Naive B cell (primary cell): ENCODE measurements around the gene LAG3. TPM values are rescaled to one million over a fixed set of nuclear protein-coding genes. Genes with fewer than 3 reads are reported as not detected.

Experiments used
- ATAC-seq, 2 donors: fragments of 150-1000 bp; cut with Tn5 transposase; 2 replicates each; pipeline ENCODE4 v1.10.0; 2021; ENCODE audit warnings: low read depth in 2 of 2, mild to moderate bottlenecking in 2 of 2, moderate library complexity in 2 of 2
- DNase-seq: peaks from one replicate; pipeline ENCODE4 v3.0.0; 2022
- H3K27ac Mint-ChIP-seq, 6 donors: one replicate each; pipeline ENCODE4 v1.8.0; 2020 to 2022; ENCODE audit warnings: mild to moderate bottlenecking in 6 of 6, mixed read lengths in 6 of 6, moderate library complexity in 5 of 6, inconsistent platforms in 2 of 6
- H3K27me3 Mint-ChIP-seq, 3 donors: one replicate each; pipeline ENCODE4 v1.8.0; 2021 to 2022; ENCODE audit warnings: mixed read lengths in 3 of 3, mild to moderate bottlenecking in 1 of 3
- H3K36me3 Mint-ChIP-seq, 2 donors: one replicate each; pipeline ENCODE4 v1.8.0; 2020 to 2022; ENCODE audit warnings: mixed read lengths in 2 of 2, inconsistent platforms in 1 of 2, mild to moderate bottlenecking in 1 of 2
- H3K4me1 Mint-ChIP-seq, 3 donors: one replicate each; pipeline ENCODE4 v1.8.0; 2020 to 2022; ENCODE audit warnings: mixed read lengths in 3 of 3, inconsistent platforms in 1 of 3, mild to moderate bottlenecking in 1 of 3, moderate library complexity in 1 of 3
- H3K4me3 Mint-ChIP-seq, 8 donors: one replicate each; pipeline ENCODE4 v1.8.0; 2020 to 2022; ENCODE audit warnings: mild to moderate bottlenecking in 8 of 8, mixed read lengths in 8 of 8, moderate library complexity in 8 of 8, inconsistent platforms in 2 of 8
- H3K9me3 Mint-ChIP-seq, 7 donors: one replicate each; pipeline ENCODE4 v1.8.0; 2020 to 2022; ENCODE audit warnings: mixed read lengths in 7 of 7, mild to moderate bottlenecking in 5 of 7, inconsistent platforms in 2 of 7, moderate library complexity in 1 of 7
- polyA plus RNA-seq, 6 donors: library from polyadenylated mRNA; unstranded; fragments of 300-500 nt; fragmentation: Illumina TruSeq; gene quantifications; one replicate each; pipeline ENCODE4 v1.2.3, GENCODE V29; 2021; ENCODE audit warnings: low read depth in 6 of 6

The LAG3 gene
- polyA plus RNA-seq, 6 donors from 2014 or later, result 0.16 to 0.17 TPM; not detected in 4

DNA sequence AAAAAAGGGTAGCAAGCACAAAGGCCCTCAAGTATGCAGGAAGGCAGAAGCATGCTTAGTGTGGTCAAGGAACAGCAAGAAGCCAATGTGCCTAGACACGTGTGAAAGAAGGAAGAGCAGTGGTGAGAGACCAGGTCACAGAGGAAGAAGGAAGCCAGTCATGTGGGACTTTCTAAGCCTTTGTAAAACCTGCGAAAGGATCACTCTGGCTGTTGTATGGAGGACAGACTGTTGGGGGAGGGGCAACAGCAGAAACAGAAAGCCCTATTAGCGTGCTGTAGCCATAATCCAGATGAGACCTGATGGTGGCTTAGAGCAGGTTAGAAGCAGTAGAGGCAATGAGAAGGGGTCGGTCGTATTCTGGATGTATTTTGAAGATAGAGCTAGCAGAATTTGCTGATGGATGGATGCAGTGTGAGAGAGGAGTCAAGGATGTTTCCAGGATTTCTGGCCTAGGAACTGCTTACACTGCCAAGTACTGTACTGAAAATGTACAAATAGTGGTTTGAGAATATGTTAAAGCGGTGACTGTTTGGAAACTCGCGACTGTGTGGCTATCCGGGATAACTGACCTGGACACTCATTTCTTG, 13.7 kb upstream of the LAG3 start:
- DNase-seq, result no peak
- no peaks in the 10 kb centered on the region for H3K9me3 Mint-ChIP-seq
- H3K4me1 Mint-ChIP-seq, result peaks cover 4 to 19% (median 13%) of the 10 kb centered on the region in 3 donors
- H3K27ac Mint-ChIP-seq, result no peak overlapping the region
- H3K36me3 Mint-ChIP-seq, result no peaks in the 10 kb centered on the region
- ATAC-seq, result no peak
- H3K27me3 Mint-ChIP-seq, result peaks cover 9 to 15% (median 13%) of the 10 kb centered on the region in 3 donors
- H3K4me3 Mint-ChIP-seq, result no peak overlapping the region

DNA sequence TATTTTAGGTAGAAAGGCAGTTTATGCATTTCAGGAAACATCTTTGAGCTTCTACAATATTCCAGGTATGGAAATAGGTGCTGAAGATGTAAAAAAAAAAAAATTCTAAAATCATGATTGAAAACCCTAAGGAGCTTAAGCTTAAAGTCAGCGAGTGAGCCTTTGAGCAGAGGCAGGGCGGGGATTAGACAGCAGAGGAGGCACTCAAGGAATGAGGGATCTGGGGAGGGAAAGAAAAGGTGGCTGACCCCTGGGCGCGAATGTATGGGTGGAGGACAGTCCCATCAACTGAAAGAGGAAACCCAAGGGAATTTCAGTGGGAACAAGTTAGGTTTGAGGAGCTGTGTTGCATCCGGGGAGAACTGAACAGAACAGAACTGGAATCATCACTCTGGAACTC, 12.6 kb upstream of the LAG3 start:
- Mint-ChIP-seq H3K9me3 (peaks cover 0 to 2% (median 0%) of the 10 kb centered on the region in 7 donors), H3K27ac (no peak overlapping the region), H3K36me3 (no peaks in the 10 kb centered on the region), H3K27me3 (peaks cover 18 to 23% (median 22%) of the 10 kb centered on the region in 3 donors), H3K4me1 (peaks cover 9 to 24% (median 18%) of the 10 kb centered on the region in 3 donors), H3K4me3 (no peak overlapping the region)
- DNase-seq (no peak), ATAC-seq (no peak)

DNA sequence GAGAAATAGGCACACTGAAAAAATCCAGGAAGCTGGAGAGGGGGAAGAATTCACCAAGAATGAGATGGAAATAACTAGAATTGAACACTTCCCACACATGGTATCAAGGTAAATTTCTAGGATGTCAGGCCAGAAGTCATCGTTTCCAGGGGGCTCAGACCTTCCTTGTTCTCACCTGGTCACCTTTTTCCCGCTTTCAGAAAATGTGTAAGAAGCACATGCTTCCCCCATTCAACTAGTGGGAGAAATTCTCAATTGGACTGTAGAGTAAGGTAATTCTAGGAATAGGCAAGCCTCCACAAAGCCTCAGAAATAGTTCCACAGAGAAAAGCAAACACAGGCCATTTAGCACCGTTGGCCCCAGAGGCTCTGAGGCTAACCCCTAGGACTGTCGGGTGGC, 8.9 kb upstream of the LAG3 start:
- H3K4me1 Mint-ChIP-seq, result peaks cover 31 to 37% (median 34%) of the 10 kb centered on the region in 3 donors
- H3K27me3 Mint-ChIP-seq, result peaks cover 37 to 44% (median 41%) of the 10 kb centered on the region in 3 donors
- H3K4me3 Mint-ChIP-seq, result peak overlapping the region in 1 of 8 donors; percentile 42
- H3K9me3 Mint-ChIP-seq, result peaks cover 0 to 2% (median 0%) of the 10 kb centered on the region in 7 donors
- ATAC-seq, result no peak
- H3K27ac Mint-ChIP-seq, result no peak overlapping the region
- DNase-seq, result no peak
- H3K36me3 Mint-ChIP-seq, result no peaks in the 10 kb centered on the region

DNA sequence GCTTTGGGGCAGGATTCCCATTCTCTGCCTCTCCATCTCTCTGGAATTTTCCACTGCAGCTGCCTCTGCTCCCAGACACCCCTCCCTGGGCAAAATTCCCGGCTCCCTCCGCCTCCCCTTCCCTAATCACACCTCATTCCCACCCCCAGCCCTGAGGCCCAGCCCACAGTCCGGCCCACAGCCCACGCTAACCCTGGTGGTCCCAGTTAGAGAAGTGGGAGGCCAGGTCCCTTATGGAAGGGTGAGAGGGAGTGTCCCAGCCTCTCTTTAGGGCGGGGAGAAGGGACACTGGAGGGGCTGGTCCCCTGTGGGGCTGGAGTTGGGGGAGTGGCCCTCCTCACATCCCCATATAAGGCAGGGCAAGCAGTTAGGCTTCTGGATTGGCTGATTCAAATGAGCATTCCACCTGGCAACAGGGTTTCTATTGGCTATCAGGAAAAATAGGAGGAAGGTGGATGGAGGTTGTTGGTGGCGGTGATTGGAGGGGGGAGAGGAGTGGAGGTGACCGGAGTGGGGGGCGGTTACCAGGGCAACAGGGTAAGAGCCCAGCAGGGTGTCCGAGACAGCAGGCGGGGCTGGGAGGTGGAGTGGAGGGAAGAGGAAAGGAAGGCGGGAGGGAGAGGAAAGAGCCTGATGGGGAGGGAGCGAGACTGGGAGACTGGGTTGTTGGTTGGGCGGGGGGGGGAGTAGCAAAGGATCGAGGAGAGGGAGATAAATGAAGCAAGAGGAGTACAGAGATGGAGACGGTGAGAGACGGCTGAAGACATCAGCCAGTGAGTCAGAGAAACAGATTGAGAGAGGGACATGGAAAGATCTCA, 8.1 kb upstream of the LAG3 start:
- H3K27ac Mint-ChIP-seq, result peak overlapping the region in 4 of 6 donors; percentile 12 to 80 (median 36)
- H3K36me3 Mint-ChIP-seq, result no peaks in the 10 kb centered on the region
- ATAC-seq (peak; percentile 80 to 87), DNase-seq (peak; percentile 69)
- peaks cover 45 to 53% (median 49%) of the 10 kb centered on the region in 3 donors for H3K27me3 Mint-ChIP-seq
- peaks cover 0 to 2% (median 0%) of the 10 kb centered on the region in 7 donors for H3K9me3 Mint-ChIP-seq
- H3K4me1 Mint-ChIP-seq, result peaks cover 30 to 34% (median 31%) of the 10 kb centered on the region in 3 donors
- peak overlapping the region in 7 of 8 donors; percentile 10 to 84 (median 74) for H3K4me3 Mint-ChIP-seq

DNA sequence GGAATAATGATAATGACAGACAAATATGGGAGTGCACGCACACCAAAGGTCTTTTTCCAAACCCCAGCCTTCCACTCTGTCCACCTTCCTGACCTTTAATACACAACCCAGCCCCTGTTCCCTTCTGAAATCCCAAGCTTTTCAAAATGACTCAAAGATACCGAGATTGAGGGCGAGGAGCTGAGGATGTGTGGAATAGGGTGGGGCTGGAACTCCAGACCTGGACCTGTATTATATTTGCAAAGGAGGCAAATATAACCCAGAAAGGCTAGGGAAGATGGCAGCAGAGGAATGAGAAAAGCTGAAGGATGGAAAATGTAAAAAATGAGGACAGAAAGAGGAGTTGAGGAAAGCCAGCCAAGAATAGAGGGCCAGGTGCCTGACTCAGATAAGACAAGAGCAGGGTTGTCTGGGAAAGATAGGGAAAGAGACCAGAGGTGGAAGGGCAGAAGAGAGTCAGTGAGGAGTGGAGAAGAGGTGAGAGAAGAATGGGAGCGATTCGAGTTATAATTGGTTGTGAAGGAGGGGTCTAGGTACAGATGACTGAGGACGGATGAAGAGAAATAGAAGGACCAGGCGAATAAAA, 7.2 kb upstream of the LAG3 start:
- no peak for DNase-seq
- no peak for ATAC-seq
- Mint-ChIP-seq H3K36me3 (no peaks in the 10 kb centered on the region), H3K27ac (no peak overlapping the region), H3K9me3 (peaks cover 0 to 2% (median 0%) of the 10 kb centered on the region in 7 donors), H3K4me3 (peak overlapping the region; percentile 60 to 90 (median 78)), H3K27me3 (peaks cover 49 to 55% (median 54%) of the 10 kb centered on the region in 3 donors), H3K4me1 (peaks cover 30 to 34% (median 31%) of the 10 kb centered on the region in 3 donors)

DNA sequence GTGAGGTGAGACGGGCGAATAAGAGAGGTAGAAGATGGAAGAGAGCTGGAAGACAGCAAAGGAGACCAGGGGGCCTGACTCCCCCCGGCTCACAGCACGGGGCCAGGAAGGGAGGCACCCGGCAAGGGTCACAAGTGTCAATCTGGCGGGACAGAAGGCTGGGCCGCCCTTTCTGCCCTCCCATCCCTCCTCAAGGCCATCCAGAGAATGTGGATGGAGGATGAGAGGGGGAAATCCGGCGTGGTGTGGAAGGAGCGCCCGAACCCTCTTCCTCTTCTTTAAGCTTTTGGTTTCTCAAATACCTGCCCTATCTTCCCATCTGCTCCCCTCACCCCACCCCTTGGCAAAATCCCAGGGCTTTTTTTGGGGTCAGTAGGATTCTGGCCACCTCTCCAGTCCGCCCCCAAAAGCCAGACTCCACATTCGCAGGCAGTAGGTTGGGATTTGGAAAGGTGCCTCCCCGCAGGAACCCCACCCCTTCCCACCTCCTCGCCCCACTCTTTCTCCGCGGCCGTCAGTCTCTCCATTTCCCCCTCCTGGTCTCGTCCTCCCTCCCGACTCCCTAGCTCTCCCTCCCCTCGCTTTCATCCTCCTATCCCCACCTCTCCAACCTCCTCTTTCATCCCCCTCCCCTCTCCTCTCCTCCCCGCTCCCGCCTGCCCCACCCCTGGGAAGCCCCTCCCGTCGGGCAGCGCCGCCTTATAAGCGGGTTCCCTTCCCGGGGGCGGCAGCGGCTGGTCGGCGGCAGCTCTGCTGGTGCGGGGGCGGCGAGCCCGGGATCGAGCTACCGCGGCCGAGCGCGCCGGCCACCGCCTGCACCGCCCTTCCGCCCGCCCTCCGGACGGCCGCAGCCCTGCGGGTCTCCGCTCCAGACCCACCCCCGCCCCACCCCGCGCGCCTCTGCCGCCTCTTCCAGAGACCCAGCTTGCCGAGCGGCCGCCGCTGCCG, 6.4 kb upstream of the LAG3 start, which contains the start of gene PTMS:
Gene PTMS, plus strand, starts transcription at position 730 of the 948 bp plus-strand sequence. CDS start 343 bp downstream, outside the sequence.
- Mint-ChIP-seq H3K4me1 (peaks cover 30 to 34% (median 33%) of the 10 kb centered on the region in 3 donors), H3K27ac (peak within 1 kb of the TSS in 2 of 6 donors; percentile 55 to 83), H3K9me3 (peaks cover 0 to 2% (median 0%) of the 10 kb centered on the region in 7 donors), H3K27me3 (peaks cover 48 to 63% (median 62%) of the 10 kb centered on the region in 3 donors), H3K4me3 (peak within 1 kb of the TSS; percentile 81 to 92 (median 88)), H3K36me3 (no peaks in the 10 kb centered on the region)
- DNase-seq (no peak), ATAC-seq (peak; percentile 2 to 3)

DNA sequence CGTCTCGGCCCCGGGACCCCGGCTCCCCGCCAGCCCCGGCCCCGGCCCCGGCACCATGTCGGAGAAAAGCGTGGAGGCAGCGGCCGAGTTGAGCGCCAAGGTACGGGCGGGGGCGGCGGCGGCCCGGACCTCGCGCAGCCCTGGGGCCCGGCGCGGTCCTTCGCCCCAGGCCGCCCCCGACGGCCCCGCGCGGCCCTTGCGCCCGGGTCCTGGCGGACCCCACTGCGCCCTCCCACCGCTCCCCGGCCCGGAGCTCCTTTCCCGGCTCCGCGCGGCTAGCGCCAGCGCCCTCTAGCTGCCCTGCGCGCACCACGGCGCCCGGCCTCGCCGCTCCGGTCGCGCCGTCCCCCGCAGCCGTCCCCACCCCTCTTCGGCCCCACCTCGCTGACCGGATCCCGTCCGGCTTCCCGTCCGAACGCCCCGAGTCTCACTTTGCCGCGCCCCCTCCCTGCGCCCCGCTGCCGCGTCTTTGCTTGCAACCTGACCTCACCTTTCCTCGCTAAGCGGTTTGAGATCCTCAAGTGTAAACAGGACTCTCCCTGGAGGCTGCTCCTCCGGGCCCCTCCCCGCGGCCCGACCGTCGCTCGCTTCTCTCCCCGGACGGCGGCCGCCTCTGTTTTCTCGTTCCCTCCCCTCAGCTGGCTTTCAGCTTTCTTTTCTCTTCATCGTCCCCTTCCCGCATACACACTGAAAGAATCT, 5.5 kb upstream of the LAG3 start:
- ATAC-seq, result peak; percentile 66 to 72
- peak; percentile 60 for DNase-seq
- Mint-ChIP-seq H3K4me1 (peaks cover 31 to 40% (median 36%) of the 10 kb centered on the region in 3 donors), H3K27me3 (peaks cover 49 to 72% (median 71%) of the 10 kb centered on the region in 3 donors), H3K36me3 (no peaks in the 10 kb centered on the region), H3K9me3 (peaks cover 0 to 2% (median 0%) of the 10 kb centered on the region in 7 donors), H3K4me3 (peak overlapping the region; percentile 76 to 92 (median 88)), H3K27ac (peak overlapping the region in 2 of 6 donors; percentile 55 to 83)

DNA sequence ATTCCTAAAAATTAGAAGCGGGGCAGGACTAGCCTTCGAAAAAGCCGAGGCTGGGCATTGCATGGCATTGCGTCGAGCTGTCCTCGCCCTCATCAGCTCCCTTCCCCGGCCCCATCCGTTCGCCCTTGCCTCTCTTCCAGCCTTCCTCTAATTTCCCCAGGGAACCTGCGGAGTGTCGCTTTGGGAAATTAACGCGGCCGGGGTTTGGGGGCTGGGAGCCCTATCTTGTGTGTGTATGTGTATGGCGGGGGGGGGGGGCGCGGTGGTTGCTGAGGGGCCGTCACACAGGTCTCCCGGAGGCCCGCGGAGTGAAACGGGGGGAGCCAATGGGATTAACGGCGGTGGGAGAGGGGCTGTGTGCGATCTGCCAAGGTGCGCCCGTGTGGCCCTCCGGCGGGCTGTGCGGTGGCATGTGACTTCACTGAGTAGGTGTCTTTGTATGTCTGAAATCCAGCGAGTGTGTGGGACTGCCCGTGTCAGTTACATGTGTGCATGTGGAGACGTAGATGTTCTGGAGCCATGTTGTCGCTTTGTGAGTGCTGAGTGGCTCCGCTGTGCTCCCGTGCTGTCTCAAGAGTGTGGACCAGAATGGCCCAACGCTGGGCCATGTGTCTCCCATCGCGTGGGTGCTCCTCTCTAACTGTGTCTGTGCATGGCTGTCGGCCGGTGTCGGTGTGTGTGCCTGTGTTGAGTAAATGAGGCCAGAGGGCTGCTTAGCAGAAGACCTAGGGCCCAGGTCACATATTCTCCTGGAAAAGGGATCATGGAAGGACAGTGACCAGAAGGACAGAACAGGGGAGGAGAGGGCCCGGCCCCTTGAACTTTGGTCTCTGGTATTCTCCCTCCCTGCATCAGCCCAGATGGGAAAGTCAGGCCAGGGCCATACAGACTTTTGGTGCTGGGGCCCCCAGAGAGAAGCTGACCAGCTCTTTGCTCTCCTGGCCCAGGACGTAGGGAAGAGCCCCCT, 4.7 kb upstream of the LAG3 start:
- Mint-ChIP-seq H3K27ac (peak overlapping the region in 4 of 6 donors; percentile 28 to 90 (median 69)), H3K4me1 (peaks cover 35 to 44% (median 41%) of the 10 kb centered on the region in 3 donors), H3K36me3 (no peaks in the 10 kb centered on the region), H3K27me3 (peaks cover 44 to 79% (median 79%) of the 10 kb centered on the region in 3 donors), H3K9me3 (peaks cover 0 to 2% (median 0%) of the 10 kb centered on the region in 7 donors), H3K4me3 (peak overlapping the region; percentile 76 to 92 (median 88))
- ATAC-seq (no peak), DNase-seq (no peak)

DNA sequence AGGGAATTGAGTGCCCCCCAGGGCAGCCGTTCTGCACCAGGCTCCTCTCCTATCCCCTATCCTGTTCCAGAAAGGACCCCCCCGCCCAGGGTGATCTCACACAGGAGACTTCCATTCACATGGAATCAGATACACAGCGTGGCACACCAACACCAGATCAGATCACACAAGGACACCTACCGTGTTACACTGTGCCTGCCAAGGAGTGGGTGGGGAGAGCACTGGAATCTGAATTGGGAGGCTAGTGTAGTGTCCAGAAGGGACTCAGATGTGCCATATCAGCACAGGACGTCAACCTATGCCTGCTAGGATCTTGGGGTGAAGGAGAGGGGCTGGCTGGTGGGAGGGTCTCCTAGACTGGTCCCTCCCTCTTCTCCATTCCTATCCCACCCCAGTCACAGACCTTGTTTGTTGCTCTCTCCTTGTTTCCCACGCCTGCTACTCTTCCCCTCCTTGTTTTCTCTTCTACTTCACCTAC, 3.8 kb upstream of the LAG3 start:
- peaks cover 40 to 52% (median 47%) of the 10 kb centered on the region in 3 donors for H3K4me1 Mint-ChIP-seq
- H3K27me3 Mint-ChIP-seq, result peaks cover 44 to 88% (median 88%) of the 10 kb centered on the region in 3 donors
- DNase-seq, result no peak
- no peaks in the 10 kb centered on the region for H3K36me3 Mint-ChIP-seq
- H3K27ac Mint-ChIP-seq, result no peak overlapping the region
- ATAC-seq, result no peak
- peak overlapping the region in 5 of 8 donors; percentile 70 to 90 (median 83) for H3K4me3 Mint-ChIP-seq
- H3K9me3 Mint-ChIP-seq, result peaks cover 0 to 2% (median 0%) of the 10 kb centered on the region in 7 donors

DNA sequence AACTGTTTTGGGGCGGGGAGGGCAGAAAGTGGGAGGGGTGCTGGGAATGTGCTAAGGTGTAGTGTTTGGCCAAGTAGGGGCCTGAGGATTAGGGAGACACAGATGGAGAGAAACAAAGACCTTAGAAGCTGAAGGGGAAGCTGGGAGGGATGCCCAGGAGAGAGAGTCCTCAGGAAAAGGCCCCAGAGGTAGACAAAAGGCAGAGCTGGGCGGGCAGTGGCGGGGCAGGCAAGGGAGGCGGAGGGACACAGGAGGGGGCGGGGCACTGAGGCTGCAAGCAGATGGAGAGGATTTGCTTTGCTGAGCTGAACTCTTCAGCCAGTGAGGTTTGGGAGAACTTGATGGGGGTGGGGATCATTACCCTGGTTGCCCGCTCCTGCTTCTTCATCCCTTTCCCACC, 3.3 kb upstream of the LAG3 start:
- DNase-seq (no peak), ATAC-seq (no peak)
- Mint-ChIP-seq H3K4me1 (peaks cover 39 to 50% (median 46%) of the 10 kb centered on the region in 3 donors), H3K4me3 (peak overlapping the region in 2 of 8 donors; percentile 70 to 76), H3K27ac (peak overlapping the region in 1 of 6 donors; percentile 56), H3K9me3 (peaks cover 0 to 2% (median 0%) of the 10 kb centered on the region in 7 donors), H3K36me3 (no peaks in the 10 kb centered on the region), H3K27me3 (peaks cover 44 to 90% (median 88%) of the 10 kb centered on the region in 3 donors)

DNA sequence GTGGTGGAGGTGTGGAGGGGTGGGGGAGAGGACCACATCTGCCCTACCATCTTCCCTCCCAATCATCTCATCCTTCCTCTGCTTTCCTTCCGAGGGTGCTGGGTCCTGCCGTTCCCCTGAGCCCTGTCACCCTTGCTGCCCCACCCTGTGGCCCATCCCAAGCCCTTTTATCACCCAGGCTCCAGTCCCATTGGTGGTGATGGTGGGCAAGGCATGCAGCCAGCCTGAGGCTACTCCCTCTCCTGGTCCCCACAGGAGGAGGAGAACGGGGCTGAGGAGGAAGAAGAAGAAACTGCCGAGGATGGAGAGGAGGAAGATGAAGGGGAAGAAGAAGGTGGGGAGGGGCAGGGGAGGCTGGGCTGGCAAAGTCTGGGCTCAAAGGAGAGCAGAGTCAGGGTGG, 2.7 kb upstream of the LAG3 start:
- Mint-ChIP-seq H3K9me3 (peaks cover 0 to 1% (median 0%) of the 10 kb centered on the region in 7 donors), H3K27me3 (peaks cover 43 to 90% (median 88%) of the 10 kb centered on the region in 3 donors), H3K4me3 (peak overlapping the region in 1 of 8 donors; percentile 70), H3K36me3 (peaks cover 0 to under 1% of the 10 kb centered on the region in 2 donors), H3K4me1 (peaks cover 34 to 46% (median 46%) of the 10 kb centered on the region in 3 donors), H3K27ac (no peak overlapping the region)
- no peak for ATAC-seq
- no peak for DNase-seq
